ENCODE data around the gene HSH2D. TPM values are rescaled to one million over a fixed set of nuclear protein-coding genes. Genes with fewer than 3 reads are reported as not detected.

HSH2D gene
- total RNA-seq, 1 donor from 2014 or later: not detected

GRCh38 chr19:16191216-16191908 is 47.9 kb downstream of the HSH2D start:
- Mint-ChIP-seq H3K4me3 (ENCODE audit: unreplicated experiment) (no peak overlapping the region), H3K9me3 (ENCODE audit: unreplicated experiment) (peaks cover 1% of the 10 kb centered on the region), H3K27ac (ENCODE audit: unreplicated experiment) (no peak overlapping the region), H3K27me3 (ENCODE audit: unreplicated experiment) (no peaks in the 10 kb centered on the region), H3K4me1 (ENCODE audit: low read depth, unreplicated experiment) (peaks cover 2% of the 10 kb centered on the region), H3K36me3 (ENCODE audit: unreplicated experiment) (no peaks in the 10 kb centered on the region)
- no peak for TF ChIP-seq CTCF (IDR thresholded peaks at IDR 0.05; ENCODE audit: partially characterized antibody, unreplicated experiment)
- no peak for DNase-seq

GRCh38 chr19:16193466-16193865 is 50.0 kb downstream of the HSH2D start:
- Mint-ChIP-seq H3K4me1 (ENCODE audit: low read depth, unreplicated experiment) (peaks cover 4% of the 10 kb centered on the region), H3K27ac (ENCODE audit: unreplicated experiment) (no peak overlapping the region), H3K36me3 (ENCODE audit: unreplicated experiment) (no peaks in the 10 kb centered on the region), H3K9me3 (ENCODE audit: unreplicated experiment) (peaks cover 2% of the 10 kb centered on the region), H3K4me3 (ENCODE audit: unreplicated experiment) (no peak overlapping the region), H3K27me3 (ENCODE audit: unreplicated experiment) (peaks cover 2% of the 10 kb centered on the region)
- TF ChIP-seq CTCF (IDR thresholded peaks at IDR 0.05; ENCODE audit: partially characterized antibody, unreplicated experiment): no peak
- DNase-seq: no peak

GRCh38 chr19:16197188-16197621 is 53.7 kb downstream of the HSH2D start:
- peak overlapping the region; percentile 95 for H3K4me3 Mint-ChIP-seq (ENCODE audit: unreplicated experiment)
- peaks cover 6% of the 10 kb centered on the region for H3K27me3 Mint-ChIP-seq (ENCODE audit: unreplicated experiment)
- H3K36me3 Mint-ChIP-seq (ENCODE audit: unreplicated experiment): peaks cover 4% of the 10 kb centered on the region
- H3K27ac Mint-ChIP-seq (ENCODE audit: unreplicated experiment): peak overlapping the region; percentile 89
- H3K4me1 Mint-ChIP-seq (ENCODE audit: low read depth, unreplicated experiment): peaks cover 4% of the 10 kb centered on the region
- H3K9me3 Mint-ChIP-seq (ENCODE audit: unreplicated experiment): peaks cover 5% of the 10 kb centered on the region
- no peak for TF ChIP-seq CTCF (IDR thresholded peaks at IDR 0.05; ENCODE audit: partially characterized antibody, unreplicated experiment)
- DNase-seq: no peak

GRCh38 chr19:16197622-16198369 is 54.3 kb downstream of the HSH2D start, which contains the start of gene AP1M1:
Gene AP1M1, plus strand, starts transcription at chr19:16197911. Its CDS starts 116 bp downstream, at chr19:16198027.
- peaks cover 6% of the 10 kb centered on the region for H3K9me3 Mint-ChIP-seq (ENCODE audit: unreplicated experiment)
- H3K4me1 Mint-ChIP-seq (ENCODE audit: low read depth, unreplicated experiment): peaks cover 4% of the 10 kb centered on the region
- peak within 1 kb of the TSS; percentile 95 for H3K4me3 Mint-ChIP-seq (ENCODE audit: unreplicated experiment)
- peak; percentile 99 for DNase-seq
- peaks cover 4% of the 10 kb centered on the region for H3K36me3 Mint-ChIP-seq (ENCODE audit: unreplicated experiment)
- H3K27me3 Mint-ChIP-seq (ENCODE audit: unreplicated experiment): peaks cover 6% of the 10 kb centered on the region
- TF ChIP-seq CTCF (IDR thresholded peaks at IDR 0.05; ENCODE audit: partially characterized antibody, unreplicated experiment): no peak
- peak within 1 kb of the TSS; percentile 89 for H3K27ac Mint-ChIP-seq (ENCODE audit: unreplicated experiment)

- Mint-ChIP-seq H3K27ac (ENCODE audit: unreplicated experiment) (peak overlapping the region; percentile 38), H3K36me3 (ENCODE audit: unreplicated experiment) (peaks cover 4% of the 10 kb centered on the region), H3K4me1 (ENCODE audit: low read depth, unreplicated experiment) (peaks cover 4% of the 10 kb centered on the region), H3K9me3 (ENCODE audit: unreplicated experiment) (peaks cover 6% of the 10 kb centered on the region), H3K4me3 (ENCODE audit: unreplicated experiment) (peak overlapping the region; percentile 89), H3K27me3 (ENCODE audit: unreplicated experiment) (peaks cover 6% of the 10 kb centered on the region)
- TF ChIP-seq CTCF (IDR thresholded peaks at IDR 0.05; ENCODE audit: partially characterized antibody, unreplicated experiment): no peak
- DNase-seq: peak; percentile 27
Measured at GRCh38 chr19:16198370-16198651, 54.8 kb downstream of the HSH2D start.

All from glutamatergic neuron (in vitro differentiated cells).